Body of pancreas (tissue), 4 donors: ENCODE data around the gene ARFRP1.

Experiments used
- POLR2A ChIP-seq, 3 donors: fragments of 450-650 bp; IDR thresholded peaks; one replicate each; pipeline ENCODE4 v1.6.1; 2016; ENCODE audit warnings: antibody characterized with exemption in 3 of 3, mild to moderate bottlenecking in 2 of 3
- TF ChIP-seq, protein P1 (sequence below), 7 experiments: fragments of 450-650 bp in 4 of 7; fragments of 200-600 bp in 3 of 7; sonication (generic) in 3 of 7; IDR thresholded peaks; one replicate each; pipeline ENCODE4 v1.5.1; 2016 to 2019; ENCODE audit warnings: antibody characterized with exemption in 7 of 7

- no peak for TF ChIP-seq POLR2A (IDR thresholded peaks at IDR 0.05)
- TF ChIP-seq, protein P1, sequence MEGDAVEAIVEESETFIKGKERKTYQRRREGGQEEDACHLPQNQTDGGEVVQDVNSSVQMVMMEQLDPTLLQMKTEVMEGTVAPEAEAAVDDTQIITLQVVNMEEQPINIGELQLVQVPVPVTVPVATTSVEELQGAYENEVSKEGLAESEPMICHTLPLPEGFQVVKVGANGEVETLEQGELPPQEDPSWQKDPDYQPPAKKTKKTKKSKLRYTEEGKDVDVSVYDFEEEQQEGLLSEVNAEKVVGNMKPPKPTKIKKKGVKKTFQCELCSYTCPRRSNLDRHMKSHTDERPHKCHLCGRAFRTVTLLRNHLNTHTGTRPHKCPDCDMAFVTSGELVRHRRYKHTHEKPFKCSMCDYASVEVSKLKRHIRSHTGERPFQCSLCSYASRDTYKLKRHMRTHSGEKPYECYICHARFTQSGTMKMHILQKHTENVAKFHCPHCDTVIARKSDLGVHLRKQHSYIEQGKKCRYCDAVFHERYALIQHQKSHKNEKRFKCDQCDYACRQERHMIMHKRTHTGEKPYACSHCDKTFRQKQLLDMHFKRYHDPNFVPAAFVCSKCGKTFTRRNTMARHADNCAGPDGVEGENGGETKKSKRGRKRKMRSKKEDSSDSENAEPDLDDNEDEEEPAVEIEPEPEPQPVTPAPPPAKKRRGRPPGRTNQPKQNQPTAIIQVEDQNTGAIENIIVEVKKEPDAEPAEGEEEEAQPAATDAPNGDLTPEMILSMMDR (IDR thresholded peaks at IDR 0.05): no peak
Observed at GRCh38 chr20:63652192-63652980, 55.4 kb downstream of the ARFRP1 start.
